Naive thymus-derived CD8-positive, alpha-beta T cell (primary cell): ENCODE results near the gene PGLYRP1. TPM values are rescaled to one million over a fixed set of nuclear protein-coding genes. Genes with fewer than 3 reads are reported as not detected.

ENCODE experiments used
- ATAC-seq, 2 donors: fragments of 150-1000 bp; cut with Tn5 transposase in 1 of 2; sonication (Bioruptor Pico), chemical (Tn5 transposase) in 1 of 2; 1 replicate in 1 of 2; 2 replicates in 1 of 2; pipeline ENCODE4 v1.10.0; 2021; ENCODE audit warnings: mild to moderate bottlenecking in 2 of 2, moderate library complexity in 2 of 2
- POLR2A ChIA-PET: fragments of 350-600 bp; sonication (Branson Sonifier 250); formaldehyde crosslinking; loops from one replicate; lab custom pipeline; 2021; ENCODE audit warnings: antibody characterized with exemption; lab: Charles Lee
- DNase-seq, 10 donors: peaks; one replicate each; pipeline versions ENCODE4 v3.0.0 to v3.0.0-alpha.2; 2020 to 2022
- H3K27ac Mint-ChIP-seq, 10 donors: one replicate each; pipeline ENCODE4 v1.8.0; 2020 to 2022; ENCODE audit warnings: mild to moderate bottlenecking in 10 of 10, mixed read lengths in 10 of 10, moderate library complexity in 4 of 10, inconsistent platforms in 1 of 10
- H3K27me3 Mint-ChIP-seq, 5 donors: one replicate each; pipeline ENCODE4 v1.8.0; 2021 to 2022; ENCODE audit warnings: mixed read lengths in 5 of 5
- H3K36me3 Mint-ChIP-seq, 3 donors: one replicate each; pipeline ENCODE4 v1.8.0; 2020 to 2022; ENCODE audit warnings: mixed read lengths in 3 of 3, mild to moderate bottlenecking in 2 of 3, inconsistent platforms in 1 of 3
- H3K4me1 Mint-ChIP-seq, 4 donors: one replicate each; pipeline ENCODE4 v1.8.0; 2021 to 2022; ENCODE audit warnings: mixed read lengths in 4 of 4
- H3K4me3 Mint-ChIP-seq, 10 donors: one replicate each; pipeline ENCODE4 v1.8.0; 2020 to 2022; ENCODE audit warnings: mild to moderate bottlenecking in 10 of 10, mixed read lengths in 10 of 10, moderate library complexity in 6 of 10, inconsistent platforms in 1 of 10
- H3K9me3 Mint-ChIP-seq, 9 donors: one replicate each; pipeline ENCODE4 v1.8.0; 2020 to 2022; ENCODE audit warnings: mixed read lengths in 9 of 9, mild to moderate bottlenecking in 3 of 9, inconsistent platforms in 1 of 9, moderate library complexity in 1 of 9
- polyA plus RNA-seq, 3 donors: library from polyadenylated mRNA; unstranded; fragments of 300-500 nt; fragmentation: Illumina TruSeq; gene quantifications; one replicate each; pipeline ENCODE4 v1.2.3, GENCODE V29; 2021
- total RNA-seq, 8 experiments: library from RNA in 2 of 8; stranded (reverse) in 2 of 8; gene quantifications; one replicate each; pipeline ENCODE4 v1.2.3 and lab custom pipeline; 2021 to 2026

The PGLYRP1 gene
- total and polyA plus RNA-seq, 5 experiments from 2014 or later, result not detected

DNA sequence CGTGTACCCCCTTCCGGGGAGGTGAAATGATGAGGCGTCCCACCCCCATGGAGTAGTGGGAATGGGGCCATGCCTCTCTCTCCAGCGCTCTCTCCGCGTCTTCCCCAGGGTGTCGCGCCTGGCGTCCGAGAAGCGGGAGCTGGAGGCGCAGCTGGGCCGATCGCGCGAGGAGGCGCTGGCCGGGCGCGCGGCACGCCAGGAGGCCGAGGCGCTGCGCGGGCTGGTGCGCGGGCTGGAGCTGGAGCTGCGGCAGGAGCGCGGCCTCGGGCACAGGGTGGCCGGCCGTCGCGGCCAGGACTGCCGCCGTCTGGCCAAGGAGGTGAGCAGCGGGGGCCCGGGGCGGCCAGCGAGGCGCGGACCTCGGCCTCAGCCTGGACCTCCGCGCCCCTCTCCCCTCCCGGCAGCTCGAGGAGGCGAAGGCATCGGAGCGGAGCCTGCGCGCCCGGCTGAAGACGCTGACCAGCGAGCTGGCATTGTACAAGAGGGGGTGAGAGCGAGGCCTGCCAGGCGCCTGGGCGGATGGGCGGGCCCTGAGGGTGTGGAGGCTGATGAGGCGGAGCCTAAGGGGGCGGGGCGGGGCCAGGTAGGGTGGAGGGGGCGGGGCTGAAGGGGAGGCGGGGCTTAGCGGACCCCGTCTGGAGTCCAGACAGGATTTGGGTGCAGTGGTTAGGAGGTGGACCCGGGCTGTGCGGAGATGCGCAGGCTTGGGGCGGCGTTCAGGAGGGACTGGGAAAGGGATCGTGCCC is 7.7 kb downstream of the PGLYRP1 start:
- peak overlapping the region in 1 of 10 donors; percentile 87 for H3K27ac Mint-ChIP-seq
- peaks cover 0 to 22% (median 2%) of the 10 kb centered on the region in 3 donors for H3K36me3 Mint-ChIP-seq
- H3K27me3 Mint-ChIP-seq, result peaks cover 5 to 12% (median 9%) of the 10 kb centered on the region in 5 donors
- DNase-seq (peak; percentile 43 to 81 (median 58)), ATAC-seq (peak; percentile 53 to 71)
- H3K4me1 Mint-ChIP-seq, result peaks cover 8 to 29% (median 18%) of the 10 kb centered on the region in 4 donors
- H3K4me3 Mint-ChIP-seq, result peak overlapping the region; percentile 62 to 93 (median 82)
- POLR2A ChIA-PET, result interaction anchor here (0.6 kb wide), 1 partner anchor 246 kb away, joined by 4 read pairs; the partner anchor contains the start of gene SIX5
- no peaks in the 10 kb centered on the region for H3K9me3 Mint-ChIP-seq

DNA sequence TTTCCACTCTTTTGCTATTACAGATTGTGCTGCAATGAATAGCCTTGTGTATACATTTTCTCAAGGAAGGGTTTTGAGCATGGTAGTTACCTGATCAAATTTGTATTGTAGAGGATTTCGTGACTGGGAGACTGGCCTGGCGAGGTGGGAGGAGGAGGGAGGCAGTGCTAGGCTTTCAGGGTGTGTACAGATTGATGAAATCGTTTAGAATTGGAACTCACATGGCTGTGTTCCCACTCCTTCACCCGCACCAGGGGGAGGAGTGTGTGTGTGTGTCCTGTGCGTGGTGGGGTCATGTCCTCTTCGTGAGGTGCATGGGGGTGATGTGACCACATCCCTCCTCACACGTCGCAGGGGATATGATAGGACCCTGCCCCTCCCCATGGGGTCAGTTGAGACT is 8.3 kb downstream of the PGLYRP1 start:
- POLR2A ChIA-PET, result no interaction called here
- ATAC-seq (no peak), DNase-seq (no peak)
- Mint-ChIP-seq H3K9me3 (no peaks in the 10 kb centered on the region), H3K27ac (peak overlapping the region in 2 of 10 donors; percentile 17 to 25), H3K4me3 (peak overlapping the region; percentile 34 to 93 (median 74)), H3K36me3 (peaks cover 0 to 28% (median 3%) of the 10 kb centered on the region in 3 donors), H3K4me1 (peaks cover 11 to 34% (median 19%) of the 10 kb centered on the region in 4 donors), H3K27me3 (peaks cover 5 to 12% (median 9%) of the 10 kb centered on the region in 5 donors)

DNA sequence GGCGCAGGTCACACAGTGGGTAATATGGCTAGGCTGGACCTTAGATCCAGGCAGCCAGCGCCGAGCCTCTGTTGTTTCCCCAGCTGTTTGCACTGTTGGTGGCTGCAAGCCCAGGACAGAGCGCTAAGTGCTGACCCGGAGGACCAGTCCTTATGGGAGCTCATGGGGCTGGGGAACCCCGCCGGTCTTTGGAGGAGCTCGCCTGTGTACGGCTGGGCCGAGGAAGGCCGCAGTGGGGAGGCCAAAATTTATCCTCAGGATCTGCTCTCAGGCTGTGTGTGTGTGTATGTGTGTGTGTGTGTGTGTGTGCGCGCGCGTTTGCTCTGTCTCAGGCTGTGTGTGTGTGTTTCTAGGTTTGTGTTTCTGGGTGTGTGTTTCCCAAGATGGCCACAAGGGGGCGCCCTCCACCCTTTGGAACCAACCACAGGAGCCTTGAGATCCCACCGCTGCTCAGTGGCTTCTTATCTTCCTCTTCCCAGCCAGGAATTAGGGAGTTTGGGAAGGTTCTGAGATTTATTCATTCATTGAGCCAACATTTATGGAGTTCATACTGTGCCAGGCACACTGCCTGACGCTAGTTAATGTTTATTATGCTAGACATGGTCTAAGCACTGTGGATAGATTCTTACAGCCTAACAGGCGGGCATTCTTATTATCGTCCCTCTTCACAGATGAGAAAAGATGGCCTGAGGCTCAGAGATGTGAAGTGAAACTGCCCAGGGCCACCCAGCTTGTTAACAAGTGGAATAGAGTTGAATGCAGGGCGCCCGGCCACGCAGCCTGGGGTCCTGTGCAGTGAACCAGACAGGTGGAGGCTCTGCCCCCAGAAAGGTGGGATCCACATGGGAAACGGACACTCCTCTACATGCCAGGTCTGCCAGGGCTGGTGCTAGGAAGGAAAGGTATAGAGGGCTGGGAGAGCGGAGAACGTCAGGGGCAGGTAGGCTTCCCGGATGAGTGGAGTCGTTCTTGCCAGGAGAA is 13.0 kb downstream of the PGLYRP1 start:
- peak; percentile 59 to 73 for ATAC-seq
- H3K36me3 Mint-ChIP-seq, result peaks cover 4 to 53% (median 10%) of the 10 kb centered on the region in 3 donors
- POLR2A ChIA-PET, result no interaction called here
- no peaks in the 10 kb centered on the region for H3K9me3 Mint-ChIP-seq
- peak overlapping the region in 1 of 10 donors; percentile 61 for H3K27ac Mint-ChIP-seq
- H3K4me3 Mint-ChIP-seq, result no peak overlapping the region
- peaks cover 5 to 20% (median 10%) of the 10 kb centered on the region in 4 donors for H3K4me1 Mint-ChIP-seq
- DNase-seq, result peak; percentile 29 to 80 (median 59)
- H3K27me3 Mint-ChIP-seq, result peaks cover 5 to 7% (median 5%) of the 10 kb centered on the region in 5 donors

DNA sequence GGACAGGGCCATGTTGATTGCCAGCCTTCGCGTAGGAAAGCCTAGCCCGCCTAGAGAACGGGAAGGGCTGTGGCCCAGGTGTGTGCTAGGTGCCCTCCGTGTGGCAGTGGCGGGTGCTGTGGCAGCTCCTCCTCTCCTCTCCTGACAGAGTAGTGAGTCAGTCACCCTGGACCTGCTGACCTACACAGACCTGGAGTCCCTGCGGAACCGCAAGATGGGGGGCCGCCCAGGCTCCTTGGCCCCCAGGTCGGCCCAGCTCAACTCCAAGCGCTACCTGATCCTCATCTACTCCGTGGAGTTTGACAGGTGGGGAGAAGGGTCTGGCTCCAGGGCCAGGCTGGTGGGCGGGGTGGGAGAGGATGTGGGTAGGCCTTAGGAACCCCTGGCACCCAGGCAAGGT is 16.4 kb downstream of the PGLYRP1 start:
- Mint-ChIP-seq H3K36me3 (peaks cover 4 to 57% (median 12%) of the 10 kb centered on the region in 3 donors), H3K27me3 (no peaks in the 10 kb centered on the region), H3K9me3 (no peaks in the 10 kb centered on the region), H3K4me3 (no peak overlapping the region), H3K27ac (no peak overlapping the region), H3K4me1 (peaks cover 2 to 14% (median 8%) of the 10 kb centered on the region in 4 donors)
- POLR2A ChIA-PET, result no interaction called here
- no peak for ATAC-seq
- DNase-seq, result no peak

DNA sequence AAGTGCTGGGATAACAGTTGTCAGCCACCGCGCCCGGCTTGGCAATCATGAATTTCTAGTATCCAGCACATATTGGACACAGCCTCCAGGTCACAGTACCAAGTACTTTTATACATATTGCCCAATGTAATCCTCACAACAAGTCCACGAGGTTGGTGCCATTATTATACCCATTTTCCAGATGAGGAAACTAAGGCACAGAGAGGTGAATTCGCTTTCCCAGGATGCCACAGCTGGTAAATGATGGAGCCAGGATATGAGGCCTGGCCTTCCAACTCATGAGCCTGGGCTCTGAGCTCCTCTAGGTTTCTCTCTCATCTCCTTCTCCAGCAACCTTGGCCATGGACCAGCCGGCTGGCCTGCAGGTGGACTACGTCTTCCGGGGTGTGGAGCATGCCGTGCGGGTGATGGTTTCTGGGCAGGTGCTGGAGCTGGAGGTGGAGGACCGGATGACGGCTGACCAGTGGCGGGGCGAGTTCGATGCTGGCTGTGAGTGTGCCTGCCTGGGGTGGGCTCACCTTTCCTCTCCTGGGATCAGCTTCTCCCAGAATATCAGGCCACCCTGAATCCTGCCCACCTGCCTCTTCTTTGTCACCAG is 20.1 kb downstream of the PGLYRP1 start:
- Mint-ChIP-seq H3K4me3 (no peak overlapping the region), H3K27ac (no peak overlapping the region), H3K27me3 (peaks cover 0 to 2% (median 0%) of the 10 kb centered on the region in 5 donors), H3K36me3 (peaks cover 4 to 39% (median 9%) of the 10 kb centered on the region in 3 donors), H3K9me3 (no peaks in the 10 kb centered on the region), H3K4me1 (peaks cover 29 to 32% (median 29%) of the 10 kb centered on the region in 4 donors)
- no peak for DNase-seq
- ATAC-seq, result no peak
- POLR2A ChIA-PET, result no interaction called here

DNA sequence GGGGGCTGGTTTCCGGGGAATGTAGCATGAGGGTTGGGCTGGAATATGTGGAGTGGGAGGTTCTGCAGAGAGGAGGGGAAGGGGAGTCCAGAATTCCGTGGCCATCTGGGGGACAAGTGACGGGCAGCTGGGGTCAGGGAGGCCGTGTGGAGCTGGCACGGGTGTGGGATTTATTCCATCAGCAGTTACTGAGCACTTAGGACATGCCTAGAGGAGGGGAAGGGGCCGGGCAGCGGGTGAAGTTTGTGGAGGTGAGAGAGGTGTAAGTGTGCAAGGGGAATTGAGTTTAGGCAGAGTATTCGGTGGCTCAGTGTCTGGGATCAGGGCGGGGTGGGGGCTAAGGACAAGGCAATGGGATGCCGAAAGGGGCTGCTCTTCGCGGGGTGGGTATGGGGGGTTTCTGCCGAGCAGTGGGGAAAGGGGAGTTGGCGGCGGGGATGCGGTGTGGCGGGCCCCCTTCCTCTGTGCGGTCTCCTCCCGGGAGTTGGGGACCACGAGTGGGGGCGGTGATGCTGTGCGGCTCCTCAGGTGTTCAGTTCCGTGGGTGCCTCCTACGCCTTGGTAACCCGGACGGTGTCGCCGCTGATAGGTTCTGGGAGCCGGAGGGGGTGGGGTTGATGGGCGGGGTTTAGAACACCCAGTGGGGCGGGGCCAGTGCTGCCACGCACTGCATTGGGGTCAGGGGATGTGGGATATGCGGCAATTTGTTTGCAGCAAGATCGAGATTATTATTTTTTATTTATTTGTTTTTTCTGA is 22.2 kb downstream of the PGLYRP1 start:
- Mint-ChIP-seq H3K36me3 (peaks cover 4 to 32% (median 8%) of the 10 kb centered on the region in 3 donors), H3K9me3 (no peaks in the 10 kb centered on the region), H3K27me3 (peaks cover 0 to 2% (median 0%) of the 10 kb centered on the region in 5 donors), H3K27ac (peak overlapping the region in 7 of 10 donors; percentile 27 to 91 (median 73)), H3K4me3 (peak overlapping the region; percentile 75 to 95 (median 82)), H3K4me1 (peaks cover 29 to 39% (median 35%) of the 10 kb centered on the region in 4 donors)
- POLR2A ChIA-PET, result no interaction called here
- DNase-seq (peak; percentile 51 to 86 (median 72)), ATAC-seq (peak; percentile 99)

DNA sequence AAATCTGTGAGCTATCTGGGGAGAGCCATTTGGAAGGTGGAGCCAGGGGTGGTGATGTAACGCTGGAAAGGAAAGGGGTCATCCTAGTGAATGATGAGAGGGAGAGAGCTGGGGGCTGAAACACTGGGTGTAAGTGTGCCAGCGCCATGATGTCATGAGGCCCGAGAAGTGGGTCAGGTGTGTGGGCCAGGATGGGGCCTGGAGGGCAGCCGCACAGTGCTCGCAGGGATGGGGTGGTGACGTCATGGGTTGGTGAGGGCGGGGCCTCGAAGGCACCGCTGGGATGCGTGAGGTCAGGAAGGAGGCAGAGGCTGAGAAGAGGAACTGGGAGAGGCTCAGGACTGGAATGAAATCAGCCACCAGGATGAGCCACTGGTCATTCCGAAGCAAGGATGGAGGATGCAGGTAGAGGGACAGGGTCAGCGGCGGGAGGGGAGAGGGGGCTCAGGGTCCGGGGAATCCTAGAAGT is 23.2 kb downstream of the PGLYRP1 start:
- ATAC-seq (no peak), DNase-seq (no peak)
- H3K27ac Mint-ChIP-seq, result peak overlapping the region in 9 of 10 donors; percentile 10 to 74 (median 59)
- H3K4me1 Mint-ChIP-seq, result peaks cover 29 to 39% (median 35%) of the 10 kb centered on the region in 4 donors
- H3K9me3 Mint-ChIP-seq, result no peaks in the 10 kb centered on the region
- peaks cover 0 to 24% (median 8%) of the 10 kb centered on the region in 3 donors for H3K36me3 Mint-ChIP-seq
- H3K27me3 Mint-ChIP-seq, result peaks cover 0 to 2% (median 0%) of the 10 kb centered on the region in 5 donors
- POLR2A ChIA-PET, result no interaction called here
- H3K4me3 Mint-ChIP-seq, result peak overlapping the region in 9 of 10 donors; percentile 3 to 80 (median 67)

DNA sequence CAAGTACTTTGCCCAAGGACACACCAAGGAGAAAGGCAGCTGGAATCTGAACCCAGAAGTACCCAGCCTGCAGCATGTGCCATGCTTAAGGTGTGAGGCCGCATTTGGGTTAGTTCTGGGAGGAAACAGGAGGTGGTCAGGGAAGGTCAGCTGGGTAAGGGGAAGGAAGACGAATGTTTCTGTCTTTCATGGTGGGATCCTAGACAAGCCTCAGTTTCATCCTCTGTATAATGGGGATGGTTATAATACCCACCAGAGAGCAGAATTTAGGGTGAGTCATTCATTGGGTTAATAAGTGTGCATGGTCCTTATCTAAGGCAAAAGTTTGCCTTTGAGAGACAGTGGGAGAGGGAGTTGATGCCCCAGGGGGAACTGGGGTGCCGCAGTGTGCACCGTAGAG is 24.0 kb downstream of the PGLYRP1 start:
- H3K27ac Mint-ChIP-seq, result peak overlapping the region in 6 of 10 donors; percentile 6 to 63 (median 39)
- H3K9me3 Mint-ChIP-seq, result no peaks in the 10 kb centered on the region
- ATAC-seq, result no peak
- DNase-seq, result no peak
- peak overlapping the region in 6 of 10 donors; percentile 14 to 80 (median 46) for H3K4me3 Mint-ChIP-seq
- peaks cover 0 to 2% (median 0%) of the 10 kb centered on the region in 5 donors for H3K27me3 Mint-ChIP-seq
- H3K4me1 Mint-ChIP-seq, result peaks cover 29 to 39% (median 35%) of the 10 kb centered on the region in 4 donors
- POLR2A ChIA-PET, result no interaction called here
- H3K36me3 Mint-ChIP-seq, result peaks cover 0 to 20% (median 6%) of the 10 kb centered on the region in 3 donors

DNA sequence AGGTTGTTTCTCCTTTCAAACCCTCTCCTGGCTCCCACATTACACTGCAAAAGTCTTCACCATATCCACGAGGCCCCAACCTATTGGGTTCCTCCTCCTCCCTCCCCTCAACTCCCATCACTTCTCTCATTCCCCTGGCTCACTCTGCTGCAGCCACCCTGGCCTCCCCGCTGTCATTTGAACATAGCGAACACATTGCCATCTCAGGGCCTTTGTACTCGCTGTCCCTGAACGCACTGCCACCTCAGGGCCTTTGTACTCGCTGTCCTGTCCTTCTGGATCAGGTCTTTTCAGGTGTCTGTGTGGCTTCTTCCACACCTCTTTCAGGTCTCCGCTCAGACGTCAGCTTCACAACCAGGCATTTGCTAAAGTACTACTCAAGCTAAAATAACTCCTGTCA is 25.9 kb downstream of the PGLYRP1 start:
- H3K27me3 Mint-ChIP-seq, result peaks cover 0 to 2% (median 0%) of the 10 kb centered on the region in 5 donors
- POLR2A ChIA-PET, result no interaction called here
- H3K4me1 Mint-ChIP-seq, result peaks cover 29 to 39% (median 35%) of the 10 kb centered on the region in 4 donors
- DNase-seq, result no peak
- no peak for ATAC-seq
- H3K27ac Mint-ChIP-seq, result peak overlapping the region in 5 of 10 donors; percentile 1 to 41 (median 21)
- H3K9me3 Mint-ChIP-seq, result no peaks in the 10 kb centered on the region
- H3K4me3 Mint-ChIP-seq, result peak overlapping the region in 1 of 10 donors; percentile 13
- peaks cover 0 to 11% (median 6%) of the 10 kb centered on the region in 3 donors for H3K36me3 Mint-ChIP-seq

DNA sequence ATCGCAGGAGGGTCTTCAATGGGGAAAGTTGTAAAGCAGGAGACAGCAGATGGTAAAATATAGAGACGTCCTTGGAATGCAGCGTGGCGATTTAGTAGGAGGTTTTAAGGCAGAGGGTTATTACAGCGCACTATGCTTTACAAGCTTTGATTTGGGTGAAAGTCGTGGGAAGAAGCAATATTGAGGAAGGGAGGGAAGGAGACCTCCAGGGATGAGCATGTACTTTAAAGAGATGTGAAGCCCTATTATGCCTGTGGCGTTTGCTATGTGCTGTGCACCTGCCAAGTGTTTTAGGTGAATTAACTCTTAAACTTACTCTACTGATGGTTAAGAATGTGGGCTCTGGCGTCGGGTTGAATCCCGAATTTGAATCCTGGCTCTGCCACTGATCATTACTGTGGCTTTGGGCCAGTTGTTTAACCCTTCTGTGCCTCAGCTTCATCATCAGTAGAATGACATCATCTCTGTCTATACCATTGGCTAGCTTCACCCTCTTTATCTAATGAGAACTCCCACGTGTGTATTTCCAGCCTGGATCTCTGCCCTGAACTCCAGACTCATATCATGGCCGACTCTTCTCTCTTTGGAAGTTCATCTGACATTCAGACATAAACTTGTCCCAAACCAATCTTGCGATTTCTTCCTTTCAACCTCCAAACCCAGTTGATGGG is 27.0 kb downstream of the PGLYRP1 start:
- Mint-ChIP-seq H3K4me1 (peaks cover 24 to 32% (median 30%) of the 10 kb centered on the region in 4 donors), H3K4me3 (no peak overlapping the region), H3K36me3 (peaks cover 0 to 11% (median 6%) of the 10 kb centered on the region in 3 donors), H3K9me3 (no peaks in the 10 kb centered on the region), H3K27ac (no peak overlapping the region), H3K27me3 (peaks cover 0 to 2% (median 1%) of the 10 kb centered on the region in 5 donors)
- DNase-seq, result no peak
- ATAC-seq, result no peak
- POLR2A ChIA-PET, result interaction anchor here (0.6 to 1.7 kb wide), 6 partner anchors 12 to 1477 kb away, joined by 3 to 6 read pairs (median 5); partner anchors contain the start of genes MYPOP, QPCTL, SIX5 and SNRPD2
